HG03060 (cell line): ENCODE measurements around the gene CEP41.

Experiments
- ATAC-seq: cut with Tn5 transposase; IDR thresholded peaks from one replicate; pipeline ENCODE4 v1.9.1; 2021; ENCODE audit warnings: low read depth, moderate number of reproducible peaks; ENCODE audit not compliant: unreplicated experiment

CEP41 gene, protein sequence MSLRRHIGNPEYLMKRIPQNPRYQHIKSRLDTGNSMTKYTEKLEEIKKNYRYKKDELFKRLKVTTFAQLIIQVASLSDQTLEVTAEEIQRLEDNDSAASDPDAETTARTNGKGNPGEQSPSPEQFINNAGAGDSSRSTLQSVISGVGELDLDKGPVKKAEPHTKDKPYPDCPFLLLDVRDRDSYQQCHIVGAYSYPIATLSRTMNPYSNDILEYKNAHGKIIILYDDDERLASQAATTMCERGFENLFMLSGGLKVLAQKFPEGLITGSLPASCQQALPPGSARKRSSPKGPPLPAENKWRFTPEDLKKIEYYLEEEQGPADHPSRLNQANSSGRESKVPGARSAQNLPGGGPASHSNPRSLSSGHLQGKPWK

DNA sequence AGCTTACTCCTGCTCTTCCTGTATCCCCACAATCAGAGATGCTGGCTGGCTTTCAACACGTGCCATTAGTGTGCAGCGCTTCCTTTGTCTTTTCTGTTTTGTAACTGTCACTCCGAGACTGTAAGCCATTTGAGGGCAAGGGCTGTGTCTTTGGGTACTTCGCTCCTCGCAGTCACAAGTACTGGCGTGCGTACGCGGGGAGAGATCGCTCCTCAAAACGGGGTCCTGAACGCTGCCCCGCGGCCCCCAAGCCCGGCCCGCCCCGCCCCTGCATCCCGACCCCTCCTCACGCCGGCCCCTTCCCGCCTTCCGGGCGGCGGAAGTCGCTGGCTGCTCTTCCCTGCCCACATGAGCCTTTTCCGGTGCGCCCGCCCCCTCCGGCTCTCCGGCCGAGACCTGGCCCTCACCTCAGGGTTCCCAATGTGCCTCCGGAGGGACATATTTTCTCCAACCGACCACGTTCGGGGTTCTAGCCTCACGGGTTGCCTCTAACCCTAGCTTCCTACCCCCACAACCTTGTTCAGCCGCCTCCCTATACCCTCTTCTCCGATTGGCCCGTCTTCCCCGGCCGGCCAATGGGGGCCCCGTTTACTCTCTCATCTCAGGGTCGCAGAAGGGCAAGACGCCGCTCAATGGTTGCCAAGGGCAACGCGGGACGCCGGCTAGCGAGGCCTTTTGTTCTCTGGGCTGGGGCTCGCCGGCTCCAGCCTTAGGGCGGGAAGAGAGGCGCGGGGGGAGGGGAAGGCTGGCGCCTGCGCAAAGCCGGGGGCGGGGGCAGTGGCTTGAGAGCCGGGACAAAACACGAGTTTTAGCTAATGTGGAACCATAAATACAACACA is at the start of gene CEP41:
CEP41 (minus strand) TSS at position 490 of the 839 bp plus-strand sequence; CDS start at position 440, 50 bp downstream.
- ATAC-seq, result peak; percentile 94

DNA sequence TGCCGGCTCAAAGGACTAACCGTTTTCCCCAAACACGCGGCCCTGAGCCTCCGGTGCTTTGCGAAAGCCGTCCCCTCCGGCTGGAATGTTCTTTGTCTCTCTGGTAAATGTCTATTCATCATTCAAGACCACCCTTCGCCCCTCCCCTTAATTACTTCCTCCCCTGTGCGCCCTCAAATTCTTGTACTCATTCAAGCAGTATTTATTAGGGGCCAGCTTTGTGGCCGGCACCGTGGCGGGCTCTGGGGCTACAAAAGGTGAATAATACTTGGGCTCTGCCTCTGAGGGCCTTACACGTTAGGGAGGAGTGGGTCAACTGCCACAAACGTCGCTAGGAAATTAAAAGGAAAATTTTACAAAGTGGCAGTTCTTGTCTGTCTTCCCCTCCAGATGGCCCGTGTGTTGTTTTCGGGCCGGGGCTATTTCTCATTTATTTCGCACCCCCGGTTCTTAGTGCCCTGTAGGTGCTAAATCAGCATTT is 49.5 kb upstream of the CEP41 start:
- ATAC-seq, result no peak

GRCh38 chr7:130489140-130489983 is 48.5 kb upstream of the CEP41 start:
- no peak for ATAC-seq

GRCh38 chr7:130488392-130489139 is 47.8 kb upstream of the CEP41 start:
- ATAC-seq, result no peak

DNA sequence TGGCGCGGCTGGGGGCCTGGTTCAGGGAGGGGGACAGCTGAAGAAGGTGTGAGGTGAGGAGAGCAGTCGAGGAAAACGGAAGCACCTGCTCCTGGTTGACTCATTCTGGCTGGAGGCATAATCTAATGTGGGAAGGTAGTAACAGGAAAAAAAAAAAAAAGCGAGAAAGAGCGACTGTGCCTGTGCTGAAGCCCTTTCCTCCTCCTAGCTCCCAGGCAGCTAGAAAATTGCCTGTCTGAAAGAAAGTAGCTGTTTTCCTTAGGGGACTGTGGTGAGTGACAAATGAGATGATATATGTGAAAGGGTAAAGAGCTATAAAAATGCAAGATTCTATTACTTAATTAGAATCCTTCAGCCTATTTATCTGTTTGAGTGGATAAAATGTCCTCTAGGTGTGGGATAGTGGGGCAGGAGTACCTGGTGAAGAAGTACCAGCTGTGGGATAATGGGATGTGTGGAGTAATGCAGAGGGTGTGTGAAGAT is 46.2 kb upstream of the CEP41 start:
- no peak for ATAC-seq

DNA sequence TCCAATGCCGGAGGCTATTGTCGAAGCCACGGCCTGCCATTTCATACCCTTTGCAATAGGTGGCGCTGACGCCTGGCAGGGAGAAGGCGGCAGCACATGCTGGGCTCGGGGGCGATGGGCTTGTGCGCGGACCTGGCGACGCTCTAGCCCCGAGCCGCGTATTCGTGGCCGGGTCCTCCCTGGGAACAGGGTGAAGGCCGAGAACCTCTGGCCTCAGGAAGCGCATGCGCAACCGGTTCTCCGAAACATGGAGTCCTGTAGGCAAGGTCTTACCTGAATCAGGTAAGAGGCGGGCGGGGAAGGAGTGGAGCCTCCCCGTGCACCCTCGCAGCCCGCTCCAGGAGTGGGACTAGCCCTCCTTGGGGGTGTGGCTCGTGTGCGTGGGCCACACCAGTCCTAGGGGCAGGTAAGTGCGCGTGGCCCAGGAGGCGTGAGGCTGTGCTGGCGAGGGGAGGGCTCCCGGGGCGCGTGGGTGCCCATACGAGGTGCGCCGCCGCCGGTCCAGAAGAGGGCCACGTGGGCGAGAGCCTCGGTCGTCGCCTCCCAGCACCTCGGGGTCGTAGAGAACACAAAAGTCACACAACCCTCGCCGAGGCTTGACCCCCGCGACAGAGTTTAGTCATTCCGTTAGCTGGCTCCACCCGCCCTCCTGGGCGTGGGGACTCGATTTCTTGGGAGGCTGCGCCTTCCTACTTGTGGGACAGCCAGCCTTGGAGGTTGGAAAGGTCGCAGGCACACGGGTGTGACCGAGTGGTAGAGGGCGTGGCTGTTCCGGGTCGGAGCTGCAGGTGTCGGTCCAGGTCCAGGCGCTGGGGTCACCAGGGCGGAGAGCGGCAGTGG is 45.5 kb upstream of the CEP41 start:
- ATAC-seq, result no peak

- no peak for ATAC-seq
Measured at GRCh38 chr7:130485734-130486113, 44.9 kb upstream of the CEP41 start.

GRCh38 chr7:130483031-130483430 is 42.2 kb upstream of the CEP41 start:
- ATAC-seq, result no peak

GRCh38 chr7:130481898-130482297 is 41.1 kb upstream of the CEP41 start:
- no peak for ATAC-seq

GRCh38 chr7:130479716-130480400 is 39.0 kb upstream of the CEP41 start:
- no peak for ATAC-seq

GRCh38 chr7:130478991-130479390 is 38.2 kb upstream of the CEP41 start:
- ATAC-seq, result no peak

DNA sequence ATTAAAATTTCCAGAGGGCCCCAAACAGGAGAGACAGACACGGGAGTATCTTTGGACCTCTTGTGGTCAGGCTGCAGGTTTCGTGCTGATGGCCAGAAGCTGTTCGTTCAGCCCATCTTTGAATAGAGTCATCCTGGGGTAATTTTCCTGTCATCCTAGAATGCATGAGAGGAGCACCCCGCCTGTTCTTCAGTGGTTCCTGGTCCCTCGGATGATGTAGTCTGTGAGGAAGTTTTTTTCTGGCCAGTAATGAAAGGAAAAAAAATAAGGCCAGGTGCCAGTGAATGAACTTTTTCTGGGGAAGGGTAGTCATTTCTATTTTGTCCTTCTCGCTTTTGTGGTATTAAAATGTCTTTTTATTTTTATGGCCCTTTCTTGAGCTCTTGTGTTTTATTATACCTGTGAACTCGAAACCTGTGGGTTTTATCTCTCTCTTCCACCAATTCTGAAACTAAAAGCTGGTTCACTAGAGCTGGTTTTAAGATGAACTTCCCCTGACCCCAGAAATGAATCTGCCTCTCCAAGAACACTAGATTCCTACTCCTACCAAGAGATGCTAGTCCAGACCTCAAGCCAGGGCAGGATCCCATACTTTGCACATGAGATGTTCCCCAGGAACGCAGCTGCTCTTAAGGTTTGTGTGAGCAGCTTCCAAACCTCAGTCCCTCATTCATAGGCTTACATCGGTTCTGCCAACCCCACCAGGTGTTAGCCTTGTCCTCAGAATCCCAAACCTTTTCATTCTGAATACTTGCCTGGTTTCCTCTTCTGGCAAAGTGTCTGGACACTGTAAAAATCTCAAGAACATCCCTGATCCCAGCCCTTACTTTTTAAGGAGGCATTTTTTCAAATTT is 35.7 kb upstream of the CEP41 start:
- ATAC-seq, result no peak

DNA sequence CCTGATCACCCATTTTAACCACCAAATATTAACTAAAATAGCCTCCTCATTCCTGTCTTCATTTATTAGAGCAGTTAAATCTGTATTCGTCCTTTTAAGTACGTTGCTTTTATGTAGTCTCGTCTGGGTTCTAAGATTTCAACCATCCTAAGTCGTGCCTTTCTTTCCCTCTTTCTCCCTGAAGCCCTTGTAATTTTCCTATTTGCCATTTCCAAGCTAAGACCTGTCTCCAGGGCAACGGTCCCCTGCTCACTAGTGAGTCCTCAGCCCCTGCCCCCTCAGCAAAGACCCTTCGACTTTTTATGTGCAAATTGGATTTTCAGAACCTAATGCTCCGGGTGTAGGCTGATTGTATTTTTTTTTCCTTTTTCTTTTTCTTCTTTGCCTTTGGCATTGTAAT is 35.0 kb upstream of the CEP41 start:
- ATAC-seq, result no peak

DNA sequence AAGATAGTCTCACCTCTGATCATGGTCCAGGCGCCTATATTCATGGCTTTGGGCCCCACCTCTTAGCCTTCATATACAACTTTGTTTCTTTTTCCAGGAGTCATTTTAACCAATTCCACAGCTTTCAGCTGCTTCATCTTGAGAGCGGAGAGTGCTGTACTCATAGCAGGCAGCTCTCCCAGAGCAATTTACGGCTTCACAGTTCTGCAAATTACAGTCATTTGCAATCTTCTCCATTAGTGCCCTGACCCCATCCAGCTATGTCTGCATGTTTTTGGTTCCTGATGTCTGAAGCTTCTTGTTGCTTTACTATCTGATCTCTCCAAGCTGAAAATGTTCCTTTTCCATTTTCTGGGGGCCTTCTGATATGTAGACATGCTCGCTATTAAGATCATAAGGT is 33.1 kb upstream of the CEP41 start:
- no peak for ATAC-seq

- ATAC-seq, result no peak
Measured at GRCh38 chr7:130473289-130473688, 32.5 kb upstream of the CEP41 start.

DNA sequence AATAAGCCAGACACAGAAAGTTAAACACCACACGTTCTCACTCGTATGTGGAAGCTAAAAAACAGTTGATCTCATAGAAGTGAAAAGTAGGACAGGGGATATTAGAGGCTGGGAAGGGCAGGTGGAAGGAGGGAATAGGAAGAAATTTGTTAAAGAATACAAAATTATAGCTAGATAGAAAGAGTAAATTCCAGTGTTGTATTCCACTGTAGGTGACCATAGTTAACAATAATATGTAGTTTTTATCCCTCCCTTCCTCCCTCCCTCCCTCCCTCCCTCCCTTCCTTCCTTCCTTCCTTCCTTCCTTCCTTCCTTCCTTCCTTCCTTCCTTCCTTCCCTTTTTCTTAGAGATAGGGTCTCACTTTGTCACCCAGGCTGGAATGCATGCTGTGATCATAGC is 31.2 kb upstream of the CEP41 start:
- ATAC-seq, result no peak

- ATAC-seq, result no peak
Measured at GRCh38 chr7:130468612-130469011, 27.8 kb upstream of the CEP41 start.
